Nephron progenitor cell (in vitro differentiated cells): ENCODE results near the gene FAM200C.

Experiments used
- DNase-seq: peaks from one replicate; pipeline ENCODE4 v3.0.0; 2021
- H3K27ac Mint-ChIP-seq: 2 replicates; pipeline ENCODE4 v1.8.0; 2021; ENCODE audit warnings: mild to moderate bottlenecking, moderate library complexity, mixed read lengths
- H3K27me3 Mint-ChIP-seq: 2 replicates; pipeline ENCODE4 v1.8.0; 2021; ENCODE audit warnings: mild to moderate bottlenecking, low read depth, mixed read lengths; ENCODE audit not compliant: poor library complexity
- H3K36me3 Mint-ChIP-seq: 2 replicates; pipeline ENCODE4 v1.8.0; 2021; ENCODE audit warnings: low read depth, mixed read lengths
- H3K4me1 Mint-ChIP-seq: 2 replicates; pipeline ENCODE4 v1.8.0; 2021; ENCODE audit warnings: mixed read lengths
- H3K4me3 Mint-ChIP-seq: 2 replicates; pipeline ENCODE4 v1.8.0; 2021; ENCODE audit warnings: mild to moderate bottlenecking, moderate library complexity, mixed read lengths
- H3K9me3 Mint-ChIP-seq: 2 replicates; pipeline ENCODE4 v1.8.0; 2021; ENCODE audit warnings: mild to moderate bottlenecking, moderate library complexity, mixed read lengths
- TF ChIP-seq, protein P1 (sequence below): fragments of 200-600 bp; sonication (generic); IDR thresholded peaks from 2 replicates; pipeline ENCODE4 v1.5.0; 2021; ENCODE audit warnings: antibody characterized with exemption

FAM200C gene

DNA sequence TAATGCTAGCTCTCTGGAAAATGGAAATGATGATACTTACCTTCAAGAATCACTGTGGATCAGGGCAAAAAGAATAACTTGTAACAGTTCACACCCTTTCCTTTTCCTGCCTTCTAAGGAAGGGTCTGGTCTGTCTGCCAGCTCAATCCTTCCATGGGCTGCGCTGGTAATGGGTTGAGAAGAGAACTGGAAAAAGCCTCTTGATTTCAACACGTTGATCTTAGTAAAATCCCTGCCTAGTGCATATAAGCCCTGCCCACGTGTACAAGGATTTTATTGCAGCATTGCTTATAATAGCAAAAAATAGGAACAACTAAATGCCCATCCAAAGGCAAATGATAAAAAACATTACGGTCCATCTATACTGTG is 49.9 kb downstream of the FAM200C start:
- peaks cover 4% of the 10 kb centered on the region for H3K4me1 Mint-ChIP-seq
- no peak overlapping the region for H3K4me3 Mint-ChIP-seq
- no peak overlapping the region for H3K27ac Mint-ChIP-seq
- no peak for DNase-seq
- H3K9me3 Mint-ChIP-seq = no peaks in the 10 kb centered on the region
- TF ChIP-seq, protein P1, sequence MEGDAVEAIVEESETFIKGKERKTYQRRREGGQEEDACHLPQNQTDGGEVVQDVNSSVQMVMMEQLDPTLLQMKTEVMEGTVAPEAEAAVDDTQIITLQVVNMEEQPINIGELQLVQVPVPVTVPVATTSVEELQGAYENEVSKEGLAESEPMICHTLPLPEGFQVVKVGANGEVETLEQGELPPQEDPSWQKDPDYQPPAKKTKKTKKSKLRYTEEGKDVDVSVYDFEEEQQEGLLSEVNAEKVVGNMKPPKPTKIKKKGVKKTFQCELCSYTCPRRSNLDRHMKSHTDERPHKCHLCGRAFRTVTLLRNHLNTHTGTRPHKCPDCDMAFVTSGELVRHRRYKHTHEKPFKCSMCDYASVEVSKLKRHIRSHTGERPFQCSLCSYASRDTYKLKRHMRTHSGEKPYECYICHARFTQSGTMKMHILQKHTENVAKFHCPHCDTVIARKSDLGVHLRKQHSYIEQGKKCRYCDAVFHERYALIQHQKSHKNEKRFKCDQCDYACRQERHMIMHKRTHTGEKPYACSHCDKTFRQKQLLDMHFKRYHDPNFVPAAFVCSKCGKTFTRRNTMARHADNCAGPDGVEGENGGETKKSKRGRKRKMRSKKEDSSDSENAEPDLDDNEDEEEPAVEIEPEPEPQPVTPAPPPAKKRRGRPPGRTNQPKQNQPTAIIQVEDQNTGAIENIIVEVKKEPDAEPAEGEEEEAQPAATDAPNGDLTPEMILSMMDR = no peak
- H3K36me3 Mint-ChIP-seq = no peaks in the 10 kb centered on the region
- H3K27me3 Mint-ChIP-seq = peaks cover 16% of the 10 kb centered on the region

DNA sequence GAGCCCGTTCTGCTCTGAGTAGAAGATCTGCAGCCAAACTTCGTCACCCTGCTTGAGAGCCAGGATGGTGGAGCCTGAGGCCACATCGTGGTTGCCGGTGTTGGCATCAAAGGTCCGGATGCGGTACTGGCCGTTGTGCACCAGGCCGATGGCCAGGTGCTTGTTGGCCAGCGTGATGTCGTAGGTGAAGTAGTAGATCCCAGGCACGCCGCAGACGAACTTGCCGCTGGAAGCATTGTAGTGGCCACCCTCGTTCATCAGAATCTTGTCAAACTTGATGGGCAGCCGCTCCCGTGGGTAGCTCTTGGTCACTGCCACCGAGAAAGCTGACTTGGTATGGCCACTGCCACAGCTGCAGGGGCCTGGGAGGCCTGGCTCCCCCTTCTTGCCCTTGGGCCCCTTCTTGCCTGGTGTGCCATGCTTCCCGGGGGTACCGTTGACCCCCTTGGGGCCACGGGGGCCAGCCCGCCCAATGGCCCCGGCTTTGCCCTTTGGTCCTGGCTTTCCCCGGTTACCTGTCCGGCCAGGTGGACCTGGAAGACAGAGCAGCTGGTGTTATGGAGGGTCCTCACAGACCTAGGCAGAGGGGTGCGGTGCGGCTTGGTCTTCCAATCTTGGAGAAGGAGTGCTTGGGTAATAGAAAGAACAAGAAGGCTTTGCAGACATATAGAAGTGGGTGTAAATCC is 50.5 kb downstream of the FAM200C start:
- no peak for DNase-seq
- Mint-ChIP-seq H3K27ac (no peak overlapping the region), H3K4me3 (no peak overlapping the region), H3K9me3 (no peaks in the 10 kb centered on the region), H3K4me1 (peaks cover 4% of the 10 kb centered on the region), H3K36me3 (no peaks in the 10 kb centered on the region), H3K27me3 (peaks cover 16% of the 10 kb centered on the region)
- TF ChIP-seq, protein P1 = no peak

DNA sequence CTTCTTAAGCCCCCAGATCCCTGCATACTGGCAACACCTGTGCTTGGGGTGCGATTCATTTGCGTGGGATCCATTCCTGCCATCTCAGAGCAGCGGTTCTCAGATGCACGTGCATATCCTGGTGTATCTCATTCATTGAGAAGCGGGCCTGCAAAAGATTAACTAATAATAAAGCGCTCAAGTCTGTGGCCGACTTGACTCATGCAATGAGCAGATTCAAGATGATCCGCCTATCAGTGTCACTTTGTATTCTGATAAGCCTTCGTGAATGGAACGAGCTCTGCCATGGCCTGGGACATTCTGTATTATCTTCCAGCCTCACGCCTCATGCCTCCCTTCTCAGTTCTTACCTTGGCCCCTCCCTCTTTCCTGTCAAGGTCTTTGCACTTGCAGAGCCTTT is 51.8 kb downstream of the FAM200C start:
- Mint-ChIP-seq H3K36me3 (no peaks in the 10 kb centered on the region), H3K9me3 (no peaks in the 10 kb centered on the region)

DNA sequence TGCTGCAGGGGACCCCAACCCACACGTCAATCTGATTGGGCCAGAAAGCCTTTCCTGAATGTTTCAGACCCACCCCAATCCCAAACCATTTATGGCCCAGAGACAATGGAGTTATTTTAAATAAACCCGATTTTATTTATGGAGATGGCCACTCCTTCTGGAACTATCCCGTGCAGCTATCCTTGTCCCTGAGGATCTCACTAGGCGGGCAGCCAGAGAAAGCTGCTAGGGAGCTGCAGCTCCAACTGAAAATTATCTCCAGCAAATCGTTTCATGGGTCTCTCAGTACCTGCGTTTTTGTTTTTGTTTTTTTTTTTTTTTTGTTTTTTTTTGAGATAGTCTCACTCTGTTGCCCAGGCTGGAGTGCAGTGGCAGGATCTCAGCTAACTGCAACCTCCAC is 52.4 kb downstream of the FAM200C start:
- Mint-ChIP-seq H3K36me3 (no peaks in the 10 kb centered on the region), H3K27ac (no peak overlapping the region), H3K4me1 (peaks cover 16% of the 10 kb centered on the region), H3K27me3 (peaks cover 17% of the 10 kb centered on the region), H3K9me3 (no peaks in the 10 kb centered on the region), H3K4me3 (no peak overlapping the region)
- DNase-seq = no peak
- TF ChIP-seq, protein P1 = no peak

More for the DNA sequence above, 51.8 kb downstream of the FAM200C start:
- DNase-seq = no peak
- Mint-ChIP-seq H3K4me1 (peaks cover 16% of the 10 kb centered on the region), H3K4me3 (no peak overlapping the region), H3K27ac (no peak overlapping the region), H3K27me3 (peaks cover 22% of the 10 kb centered on the region)
- TF ChIP-seq, protein P1 = no peak
